OCI-LY3 (cell line): ENCODE results near the gene TSN.

Experiments used
- H2AFZ ChIP-seq: fragments of 200-600, 300-600 bp; shearing (Covaris generic); 2 replicates; pipeline ENCODE4 v1.6.0; 2014; ENCODE audit warnings: antibody characterized with exemption, low read depth, low read length
- H3K27ac ChIP-seq: fragments of 200-600, 300-600 bp; sonication (generic); 2 replicates; pipeline ENCODE4 v1.5.1; 2014; ENCODE audit warnings: mild to moderate bottlenecking, low read length, moderate library complexity, mixed read lengths
- H3K27me3 ChIP-seq: fragments of 200-600, 300-600 bp; sonication (generic); 2 replicates; pipeline ENCODE4 v1.6.1; 2014; ENCODE audit warnings: low read depth, low read length, mixed read lengths
- H3K36me3 ChIP-seq: fragments of 200-600, 300-600 bp; sonication (generic); replicated peaks from 2 replicates; pipeline ENCODE3; 2014; ENCODE audit warnings: low read depth, low read length, mixed read lengths
- H3K4me1 ChIP-seq: fragments of 300-600, 200-600 bp; sonication (generic); 2 replicates; pipeline ENCODE4 v1.6.1; 2014; ENCODE audit warnings: low read length, mixed read lengths
- H3K4me2 ChIP-seq: fragments of 200-600, 300-600 bp; sonication (generic); 2 replicates; pipeline ENCODE4 v1.6.1; 2014; ENCODE audit warnings: low read length, mixed read lengths
- H3K4me3 ChIP-seq: fragments of 300-600, 200-600 bp; sonication (generic); 2 replicates; pipeline ENCODE4 v1.5.1; 2014; ENCODE audit warnings: antibody characterized with exemption, mild to moderate bottlenecking, low read length, moderate library complexity
- H3K79me2 ChIP-seq: fragments of 300-600, 200-600 bp; shearing (Covaris generic); 2 replicates; pipeline ENCODE4 v1.6.1; 2014; ENCODE audit warnings: mild to moderate bottlenecking, low read length, mixed read lengths
- H3K9ac ChIP-seq: fragments of 300-600, 200-600 bp; shearing (Covaris generic); 2 replicates; pipeline ENCODE4 v1.6.0; 2014; ENCODE audit warnings: mild to moderate bottlenecking, low read length, moderate library complexity
- H3K9me3 ChIP-seq: fragments of 200-600, 300-600 bp; shearing (Covaris generic); 2 replicates; pipeline ENCODE4 v1.6.1; 2014; ENCODE audit warnings: low read length, mixed read lengths; ENCODE audit not compliant: insufficient read depth
- H4K20me1 ChIP-seq: fragments of 200-600, 300-600 bp; sonication (generic); 2 replicates; pipeline ENCODE4 v1.6.1; 2016; ENCODE audit warnings: low read length, mixed read lengths; ENCODE audit not compliant: insufficient read depth
- CTCF ChIP-seq: fragments of 200-600, 300-600 bp; sonication (generic); IDR thresholded peaks from 2 replicates; pipeline ENCODE4 v1.5.1; 2014; ENCODE audit warnings: antibody characterized with exemption, low read length, low read depth
- EZH2phosphoT487 ChIP-seq: fragments of 200-600 bp; shearing (Covaris generic); IDR thresholded peaks from 2 replicates; pipeline ENCODE4 v1.6.1; 2018; ENCODE audit warnings: antibody characterized with exemption, mixed run types, low read depth

Gene TSN

GRCh38 chr2:121746071-121746578 lies 9.3 kb upstream of the TSN start:
- Histone ChIP-seq H3K4me1 (peaks cover 4% of the 10 kb centered on the region; the same call in 1 of the 2 replicates), H3K79me2 (no peaks in the 10 kb centered on the region), H2AFZ (no peak overlapping the region), H3K36me3 (no peaks in the 10 kb centered on the region), H4K20me1 (no peaks in the 10 kb centered on the region), H3K9me3 (no peaks in the 10 kb centered on the region), H3K4me3 (no peak overlapping the region), H3K27me3 (no peaks in the 10 kb centered on the region), H3K27ac (no peak overlapping the region), H3K9ac (no peak overlapping the region), H3K4me2 (no peak overlapping the region)
- TF ChIP-seq CTCF = no peak
- TF ChIP-seq EZH2phosphoT487 = no peak

- H3K9me3 ChIP-seq = no peaks in the 10 kb centered on the region
- no peak for TF ChIP-seq EZH2phosphoT487
- TF ChIP-seq CTCF = peak; percentile 48
- H3K27ac ChIP-seq = no peak overlapping the region
- H3K4me1 ChIP-seq = peaks cover 4% of the 10 kb centered on the region; the same call in 1 of the 2 replicates
- no peaks in the 10 kb centered on the region for H3K79me2 ChIP-seq
- H4K20me1 ChIP-seq = no peaks in the 10 kb centered on the region
- H3K27me3 ChIP-seq = no peaks in the 10 kb centered on the region
- peak overlapping the region; percentile 38 for H3K4me2 ChIP-seq
- peak overlapping the region; percentile 11; the same call in 1 of the 2 replicates for H3K4me3 ChIP-seq
- H3K36me3 ChIP-seq = no peaks in the 10 kb centered on the region
- no peak overlapping the region; the same call in 1 of the 2 replicates for H3K9ac ChIP-seq
- H2AFZ ChIP-seq = peak overlapping the region; percentile 94
Observed at GRCh38 chr2:121748202-121748601, 7.2 kb upstream of the TSN start.

- no peak overlapping the region for H3K27ac ChIP-seq
Observed at GRCh38 chr2:121754851-121755236, 607 bp upstream of the TSN start.

More at GRCh38 chr2:121754851-121755236, 607 bp upstream of the TSN start:
- Histone ChIP-seq H3K4me3 (peak overlapping the region; percentile 96), H3K27me3 (no peaks in the 10 kb centered on the region), H3K36me3 (peaks cover 10% of the 10 kb centered on the region), H4K20me1 (no peaks in the 10 kb centered on the region), H3K9ac (peak overlapping the region; percentile 67), H3K4me1 (peaks cover 10% of the 10 kb centered on the region), H3K4me2 (peak overlapping the region; percentile 94), H3K9me3 (no peaks in the 10 kb centered on the region), H3K79me2 (peaks cover 43% of the 10 kb centered on the region), H2AFZ (peak overlapping the region; percentile 48; the same call in 1 of the 2 replicates)
- TF ChIP-seq CTCF (no peak), EZH2phosphoT487 (no peak)
